GM12875 (cell line): ENCODE data around the gene GARRE1.

ENCODE experiments used
- H3K4me3 ChIP-seq: one replicate; pipeline ENCODE4 v1.5.1; 2011; ENCODE audit warnings: low read depth, low read length, control low read depth
- CTCF ChIP-seq: IDR thresholded peaks from 2 replicates; pipeline ENCODE4 v1.5.1; 2011; ENCODE audit warnings: low read depth, mild to moderate bottlenecking, control low read depth, inconsistent platforms, low read length, moderate library complexity, borderline replicate concordance; ENCODE audit not compliant: insufficient read depth

Gene GARRE1

GRCh38 chr19:34225659-34226015 is 28.7 kb upstream of the GARRE1 start:
- no peak for TF ChIP-seq CTCF
- H3K4me3 ChIP-seq: no peak overlapping the region

DNA sequence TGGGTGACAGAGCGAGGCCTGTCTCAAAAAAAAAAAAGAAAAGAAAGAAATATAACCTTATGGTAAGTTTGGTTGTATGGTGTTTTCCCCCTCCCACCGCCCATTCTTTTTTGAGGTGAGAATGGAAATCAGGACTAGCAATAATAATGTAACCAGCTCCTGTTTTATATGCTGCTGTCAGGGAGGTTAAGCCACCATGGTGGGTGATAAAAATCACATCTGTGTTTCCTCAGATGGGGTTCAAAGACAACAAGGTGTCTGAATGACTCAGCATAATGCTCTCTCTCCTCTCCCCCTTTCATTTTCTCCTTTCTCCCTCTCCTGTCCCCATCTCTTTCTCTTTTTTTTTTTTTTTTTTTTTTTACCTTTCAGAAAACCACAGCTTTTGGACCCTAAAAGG is 28.3 kb upstream of the GARRE1 start:
- no peak overlapping the region for H3K4me3 ChIP-seq
- no peak for TF ChIP-seq CTCF

DNA sequence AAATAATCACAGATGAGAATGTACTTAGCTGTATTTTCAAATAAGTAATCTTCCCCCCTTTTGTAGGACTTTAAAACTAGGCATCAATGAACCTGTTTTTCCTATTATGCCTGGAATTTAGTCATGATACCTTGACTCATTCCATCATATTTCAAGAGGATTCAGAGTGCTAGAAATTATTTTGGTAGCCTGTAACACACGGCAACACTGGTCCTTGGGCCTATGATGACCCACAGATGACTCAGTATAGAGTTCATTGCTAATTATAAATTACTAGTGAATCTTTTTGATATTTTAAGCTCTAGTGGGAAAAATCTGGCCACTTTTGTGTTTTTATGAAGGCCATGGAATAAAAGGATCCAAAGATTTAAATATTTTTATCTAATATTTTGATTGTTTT is 26.0 kb upstream of the GARRE1 start:
- TF ChIP-seq CTCF: no peak
- H3K4me3 ChIP-seq: no peak overlapping the region

DNA sequence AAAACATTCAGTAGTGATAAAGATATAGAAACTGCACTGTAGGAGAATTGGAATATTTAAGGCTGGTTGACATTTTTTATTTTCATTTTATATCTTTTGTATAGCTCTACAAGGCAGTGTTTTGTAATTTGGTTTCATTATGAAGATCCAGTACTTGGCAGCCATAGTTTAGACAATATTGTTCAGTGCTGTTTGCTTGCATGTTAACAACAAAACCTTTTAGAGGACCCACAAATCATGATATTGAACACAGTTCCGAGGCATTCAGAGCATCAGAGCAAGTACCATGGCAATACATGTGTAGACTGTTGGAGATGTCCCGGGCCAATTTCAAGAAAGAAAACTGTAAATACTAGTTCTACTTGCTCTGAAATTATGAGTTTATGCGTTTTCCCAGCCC is 25.6 kb upstream of the GARRE1 start:
- no peak overlapping the region for H3K4me3 ChIP-seq
- no peak for TF ChIP-seq CTCF

- H3K4me3 ChIP-seq: no peak overlapping the region
- TF ChIP-seq CTCF: no peak
Observed at GRCh38 chr19:34229721-34230120, 24.6 kb upstream of the GARRE1 start.

GRCh38 chr19:34230820-34231219 is 23.5 kb upstream of the GARRE1 start:
- TF ChIP-seq CTCF: no peak
- no peak overlapping the region for H3K4me3 ChIP-seq

GRCh38 chr19:34231439-34231838 is 22.9 kb upstream of the GARRE1 start:
- no peak overlapping the region for H3K4me3 ChIP-seq
- no peak for TF ChIP-seq CTCF
